GM18867 (cell line): ENCODE measurements around the gene MARVELD3.
"Not testable (repeated sequence)": the region's sequence is repeated elsewhere in the genome, so short reads cannot be mapped to it uniquely, and the experiment has no call there.

Source experiments
- ATAC-seq: cut with Tn5 transposase; IDR thresholded peaks from one replicate; pipeline ENCODE4 v1.9.1; 2021; ENCODE audit warnings: mild to moderate bottlenecking, moderate library complexity; ENCODE audit not compliant: unreplicated experiment

MARVELD3 gene

GRCh38 chr16:71669926-71670536 lies 44.0 kb downstream of the MARVELD3 start:
- no peak for ATAC-seq

DNA sequence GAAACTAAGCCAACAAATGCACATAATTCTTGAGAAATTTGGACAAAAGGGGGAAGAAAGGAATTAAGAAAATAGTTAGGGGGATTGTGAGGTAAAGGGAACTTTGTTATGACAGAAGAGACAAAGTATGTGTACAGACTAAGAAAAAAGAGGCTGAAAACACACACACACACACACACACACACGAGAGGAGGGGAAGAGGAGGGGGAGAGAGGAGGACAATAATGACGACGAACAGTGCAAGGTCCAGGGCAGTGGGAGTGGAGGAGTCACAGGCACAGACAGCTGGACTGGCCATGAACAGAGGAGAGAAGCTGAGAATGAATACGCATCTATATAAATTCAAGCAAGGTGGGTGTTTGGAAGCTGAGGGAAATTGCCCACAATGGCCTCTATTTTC lies 44.6 kb downstream of the MARVELD3 start:
- no peak for ATAC-seq

DNA sequence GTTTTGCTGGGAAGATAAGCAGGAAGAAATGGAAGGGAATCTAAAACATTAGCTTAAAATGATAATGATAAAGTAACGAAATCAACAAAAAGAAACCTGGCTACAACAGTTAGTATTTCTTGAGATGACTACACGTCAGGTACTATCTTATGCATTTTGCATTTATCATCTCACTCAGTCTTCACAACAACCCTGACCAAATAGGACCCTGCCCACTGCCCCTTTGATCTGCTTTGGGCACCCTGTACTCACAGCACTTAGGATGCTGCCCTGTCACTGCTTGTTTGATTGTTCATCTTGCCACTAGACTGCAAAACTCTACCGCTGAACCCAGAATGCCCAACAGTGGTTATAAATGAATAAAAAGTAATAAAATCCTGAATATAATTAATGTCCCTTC lies 45.2 kb downstream of the MARVELD3 start:
- ATAC-seq = no peak

DNA sequence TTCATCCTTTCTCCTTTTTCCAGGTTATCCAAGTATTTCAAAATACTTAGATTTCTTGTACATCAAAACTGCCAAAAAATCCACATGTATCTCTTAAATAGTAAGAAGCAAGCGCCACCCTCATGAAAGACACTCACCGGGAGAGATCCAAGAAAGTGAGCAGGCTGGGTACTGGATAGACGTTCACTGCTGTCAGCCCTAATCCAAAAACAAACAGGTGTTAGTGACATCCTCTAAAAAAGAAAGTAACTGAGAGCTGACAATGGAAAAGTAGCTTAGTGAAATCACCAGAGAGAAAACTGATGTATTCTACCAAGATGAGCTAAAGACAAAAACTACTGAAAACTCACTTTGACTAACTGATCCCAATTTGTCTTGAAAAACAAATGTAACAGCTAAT lies 46.1 kb downstream of the MARVELD3 start:
- no peak for ATAC-seq

DNA sequence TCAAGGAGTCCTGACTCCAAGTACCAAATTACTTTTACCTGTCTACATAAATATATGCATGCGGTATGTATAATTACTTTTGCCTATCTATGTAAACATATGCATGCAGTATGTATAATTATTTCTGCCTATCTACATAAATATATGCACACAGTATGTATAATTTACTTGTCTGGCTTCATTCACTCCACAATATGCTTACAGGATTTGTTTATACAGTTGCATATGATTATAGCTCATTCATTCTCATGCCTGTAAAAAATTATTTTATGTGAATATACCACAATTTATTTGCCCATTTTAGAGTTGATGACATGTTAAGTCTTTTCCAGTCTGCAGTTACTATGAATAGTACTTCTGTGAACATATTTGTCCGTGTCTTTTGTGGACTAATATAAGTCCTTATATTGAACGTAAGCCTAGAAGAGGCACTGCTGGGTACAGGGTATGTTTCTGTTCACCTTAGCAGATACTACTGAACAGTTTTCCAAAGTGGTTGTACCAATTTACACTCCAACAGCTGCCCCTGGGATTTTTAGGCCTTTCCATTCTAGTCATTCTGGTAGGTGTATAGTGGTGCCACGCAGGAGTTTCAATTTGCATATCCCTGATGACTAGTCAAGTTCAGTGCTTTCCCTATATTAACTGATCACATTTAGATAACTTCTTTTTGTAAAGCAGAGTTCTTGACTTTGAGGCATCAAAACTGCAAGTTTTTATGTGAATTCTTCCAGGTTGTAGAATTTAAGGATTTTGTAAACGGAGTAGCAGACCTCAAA lies 47.0 kb downstream of the MARVELD3 start:
- no peak for ATAC-seq

- no peak for ATAC-seq
Measured at GRCh38 chr16:71673582-71673973, 47.6 kb downstream of the MARVELD3 start.

DNA sequence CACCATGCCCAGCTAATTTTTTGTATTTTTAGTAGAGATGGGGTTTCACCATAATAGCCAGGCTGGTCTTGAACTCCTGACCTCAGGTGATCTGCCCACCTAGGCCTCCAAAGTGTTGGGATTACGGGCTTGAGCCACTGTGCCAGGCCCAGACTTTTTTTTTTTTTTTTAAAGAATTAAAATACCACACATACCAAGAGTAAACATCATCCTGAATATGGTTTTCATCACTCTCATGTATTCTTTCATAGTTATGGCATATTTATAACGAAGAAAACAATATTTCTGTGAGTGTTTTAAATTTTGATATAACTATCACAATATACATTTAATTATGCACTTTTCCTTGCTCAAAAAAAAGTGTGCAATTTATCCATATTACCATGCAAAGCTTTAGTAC lies 48.2 kb downstream of the MARVELD3 start:
- ATAC-seq = no peak

GRCh38 chr16:71675380-71675779 lies 49.4 kb downstream of the MARVELD3 start:
- ATAC-seq = no peak

DNA sequence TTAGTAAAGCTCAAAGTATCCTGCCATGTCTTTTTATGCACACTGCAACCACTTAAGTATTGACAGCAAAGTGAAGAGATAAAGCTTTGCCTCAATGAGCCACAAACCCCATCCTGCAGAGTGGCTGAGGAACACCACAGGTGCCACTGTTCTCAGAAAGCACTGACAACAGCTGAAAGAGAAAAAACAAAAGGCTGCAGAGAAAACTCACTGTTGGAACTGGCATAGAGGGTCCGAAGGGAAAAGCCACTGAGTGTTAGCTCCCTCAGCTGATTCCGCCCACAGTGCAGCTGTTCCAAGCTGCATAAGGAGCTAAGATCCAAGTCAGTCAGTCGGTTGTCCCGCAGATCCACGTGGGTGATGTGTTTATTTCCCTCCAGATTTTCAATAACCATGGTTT lies 50.3 kb downstream of the MARVELD3 start:
- no peak for ATAC-seq

- no peak for ATAC-seq
Measured at GRCh38 chr16:71681360-71681759, 55.4 kb downstream of the MARVELD3 start.

- ATAC-seq = not testable (repeated sequence)
Measured at GRCh38 chr16:71684280-71684679, 58.3 kb downstream of the MARVELD3 start.
